Measurements from ENCODE around the gene PIK3R1.

DNA sequence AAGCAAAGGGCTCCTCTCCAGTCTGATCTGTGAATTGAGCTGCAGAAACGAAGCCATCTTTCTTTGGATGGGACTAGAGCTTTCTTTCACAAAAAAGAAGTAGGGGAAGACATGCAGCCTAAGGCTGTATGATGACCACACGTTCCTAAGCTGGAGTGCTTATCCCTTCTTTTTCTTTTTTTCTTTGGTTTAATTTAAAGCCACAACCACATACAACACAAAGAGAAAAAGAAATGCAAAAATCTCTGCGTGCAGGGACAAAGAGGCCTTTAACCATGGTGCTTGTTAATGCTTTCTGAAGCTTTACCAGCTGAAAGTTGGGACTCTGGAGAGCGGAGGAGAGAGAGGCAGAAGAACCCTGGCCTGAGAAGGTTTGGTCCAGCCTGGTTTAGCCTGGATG is 82.1 kb downstream of the PIK3R1 start:
- TF ChIP-seq, protein P1, sequence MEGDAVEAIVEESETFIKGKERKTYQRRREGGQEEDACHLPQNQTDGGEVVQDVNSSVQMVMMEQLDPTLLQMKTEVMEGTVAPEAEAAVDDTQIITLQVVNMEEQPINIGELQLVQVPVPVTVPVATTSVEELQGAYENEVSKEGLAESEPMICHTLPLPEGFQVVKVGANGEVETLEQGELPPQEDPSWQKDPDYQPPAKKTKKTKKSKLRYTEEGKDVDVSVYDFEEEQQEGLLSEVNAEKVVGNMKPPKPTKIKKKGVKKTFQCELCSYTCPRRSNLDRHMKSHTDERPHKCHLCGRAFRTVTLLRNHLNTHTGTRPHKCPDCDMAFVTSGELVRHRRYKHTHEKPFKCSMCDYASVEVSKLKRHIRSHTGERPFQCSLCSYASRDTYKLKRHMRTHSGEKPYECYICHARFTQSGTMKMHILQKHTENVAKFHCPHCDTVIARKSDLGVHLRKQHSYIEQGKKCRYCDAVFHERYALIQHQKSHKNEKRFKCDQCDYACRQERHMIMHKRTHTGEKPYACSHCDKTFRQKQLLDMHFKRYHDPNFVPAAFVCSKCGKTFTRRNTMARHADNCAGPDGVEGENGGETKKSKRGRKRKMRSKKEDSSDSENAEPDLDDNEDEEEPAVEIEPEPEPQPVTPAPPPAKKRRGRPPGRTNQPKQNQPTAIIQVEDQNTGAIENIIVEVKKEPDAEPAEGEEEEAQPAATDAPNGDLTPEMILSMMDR (IDR thresholded peaks at IDR 0.05), result no peak
- no peak for TF ChIP-seq POLR2A (IDR thresholded peaks at IDR 0.05)
